GM06990 (cell line): ENCODE results near the gene MINDY4.

Experiments
- DNase-seq: peaks from one replicate; pipeline ENCODE4 v3.0.0-alpha.2; 2011; ENCODE audit not compliant: insufficient read length; ENCODE audit errors: extremely low read depth
- H3K27me3 ChIP-seq: replicated peaks from 2 replicates; pipeline ENCODE4 v1.6.0; 2011; ENCODE audit warnings: low read length; ENCODE audit not compliant: control insufficient read depth, insufficient read depth
- H3K36me3 ChIP-seq: 2 replicates; pipeline ENCODE4 v1.5.1; 2011; ENCODE audit warnings: low read length; ENCODE audit not compliant: control insufficient read depth, insufficient read depth
- H3K4me3 ChIP-seq: replicated peaks from 2 replicates; pipeline ENCODE4 v1.5.1; 2011; ENCODE audit warnings: low read depth, mild to moderate bottlenecking, control low read depth, low read length
- CTCF ChIP-seq: IDR thresholded peaks from 2 replicates; pipeline ENCODE4 v1.5.1; 2011; ENCODE audit warnings: low read length, control low read depth, mild to moderate bottlenecking, inconsistent platforms; ENCODE audit not compliant: insufficient read depth, poor library complexity, severe bottlenecking

MINDY4 gene

GRCh38 chr7:30845426-30846135 is 74.4 kb downstream of the MINDY4 start:
- Histone ChIP-seq H3K4me3 (no peak overlapping the region), H3K27me3 (no peaks in the 10 kb centered on the region), H3K36me3 (no peaks in the 10 kb centered on the region)
- DNase-seq: no peak
- no peak for TF ChIP-seq CTCF

GRCh38 chr7:30846378-30846777 is 75.2 kb downstream of the MINDY4 start:
- Histone ChIP-seq H3K36me3 (no peaks in the 10 kb centered on the region), H3K4me3 (no peak overlapping the region), H3K27me3 (no peaks in the 10 kb centered on the region)
- no peak for DNase-seq
- no peak for TF ChIP-seq CTCF

- TF ChIP-seq CTCF: no peak
- no peaks in the 10 kb centered on the region for H3K36me3 ChIP-seq
- H3K27me3 ChIP-seq: no peaks in the 10 kb centered on the region
- DNase-seq: no peak
- H3K4me3 ChIP-seq: no peak overlapping the region
Measured at GRCh38 chr7:30848121-30848855, 77.1 kb downstream of the MINDY4 start.

GRCh38 chr7:30849565-30849964 is 78.3 kb downstream of the MINDY4 start:
- no peak overlapping the region for H3K4me3 ChIP-seq
- H3K27me3 ChIP-seq: no peaks in the 10 kb centered on the region
- TF ChIP-seq CTCF: no peak
- DNase-seq: no peak
- H3K36me3 ChIP-seq: no peaks in the 10 kb centered on the region

GRCh38 chr7:30850426-30850825 is 79.2 kb downstream of the MINDY4 start:
- TF ChIP-seq CTCF: no peak
- no peak for DNase-seq
- Histone ChIP-seq H3K4me3 (no peak overlapping the region), H3K27me3 (no peaks in the 10 kb centered on the region), H3K36me3 (no peaks in the 10 kb centered on the region)
